T1000 (cell line): ENCODE measurements around the gene TOM1L2.
A peak's percentile ranks its signal among the peaks of the same experiment; 100 is the strongest.
"Not testable (repeated sequence)": the region's sequence is repeated elsewhere in the genome, so short reads cannot be mapped to it uniquely, and the experiment has no call there.

ENCODE experiments used
- DNase-seq: peaks from one replicate; lab custom pipeline; 2025; ENCODE audit warnings: mixed read lengths; lab: John Stamatoyannopoulos, UW

Gene TOM1L2

DNA sequence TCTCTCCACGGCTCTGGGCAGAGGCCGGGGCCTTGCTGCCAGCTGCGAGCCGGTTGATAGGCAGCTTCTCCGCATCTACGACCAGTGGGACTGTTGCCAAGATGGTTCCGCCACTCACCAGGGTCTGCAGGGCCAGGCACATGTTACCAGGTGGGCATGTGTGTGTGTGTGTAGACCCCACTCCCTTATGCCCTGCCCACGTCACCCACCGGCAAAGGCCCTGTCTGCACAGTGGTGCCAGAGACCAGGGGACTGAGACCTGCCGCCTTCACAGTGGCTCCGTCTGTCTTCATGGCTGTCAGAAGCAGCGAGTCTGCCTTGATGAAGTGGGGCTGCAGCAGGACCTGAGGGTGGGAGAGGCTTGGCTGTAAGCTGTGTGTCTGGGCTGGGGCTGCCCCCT is 153.1 kb downstream of the TOM1L2 start:
- no peak for DNase-seq

DNA sequence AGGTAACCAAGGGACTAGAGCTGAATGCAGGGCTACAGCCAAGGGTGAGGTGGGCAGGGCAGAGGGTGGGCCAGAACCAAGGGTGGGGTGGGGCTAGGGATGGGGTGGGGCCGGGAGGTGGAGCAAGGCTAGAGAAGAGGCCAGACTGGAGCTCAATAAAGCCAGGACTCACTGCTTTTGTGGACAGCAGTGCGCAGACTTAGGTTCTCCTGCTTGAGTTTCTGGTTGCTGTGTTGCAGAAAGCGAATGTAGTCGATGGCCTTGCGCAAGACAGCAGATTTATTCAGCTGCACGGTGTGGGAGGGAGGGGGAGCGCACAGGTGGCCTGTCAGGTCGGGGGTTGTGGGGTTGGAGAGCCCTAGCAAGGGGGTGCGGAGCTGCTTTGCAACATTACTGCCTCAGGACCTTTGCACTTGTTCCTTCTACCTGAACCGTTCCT is 154.1 kb downstream of the TOM1L2 start:
- DNase-seq = peak; percentile 22

- DNase-seq = no peak
Measured at GRCh38 chr17:17817552-17817947, 154.7 kb downstream of the TOM1L2 start.

- DNase-seq = no peak
Measured at GRCh38 chr17:17816831-17817551, 155.2 kb downstream of the TOM1L2 start.

DNA sequence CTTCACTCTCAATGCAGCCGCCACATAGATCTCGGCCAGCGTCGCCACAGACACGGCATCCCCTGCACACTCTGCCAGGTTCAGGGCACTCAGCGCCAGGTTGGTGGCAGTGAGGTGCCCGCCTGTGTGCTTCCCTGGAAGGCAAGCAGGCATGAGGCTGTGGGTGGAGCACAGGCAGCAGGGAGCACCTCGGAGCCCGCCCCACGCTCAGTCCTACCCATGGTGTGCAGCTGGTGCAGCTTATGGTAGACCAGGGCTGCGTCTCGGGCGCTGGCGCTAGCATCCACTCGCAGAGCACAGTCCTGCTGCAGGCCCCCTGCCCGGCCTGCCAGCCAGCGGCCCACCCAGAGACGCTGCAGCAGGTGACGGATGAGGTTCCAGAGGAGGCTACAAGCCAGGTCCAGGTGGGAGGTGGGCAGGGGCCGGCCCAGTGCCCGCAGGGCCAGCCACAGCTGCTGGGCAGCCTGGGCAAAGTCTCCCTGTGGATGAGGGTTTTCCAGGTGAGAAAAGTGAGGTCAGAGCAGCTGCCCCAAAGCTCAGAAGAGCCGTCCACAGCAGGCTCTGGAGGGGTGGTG is 155.9 kb downstream of the TOM1L2 start:
- no peak for DNase-seq

- no peak for DNase-seq
Measured at GRCh38 chr17:17815436-17816200, 156.6 kb downstream of the TOM1L2 start.

- DNase-seq = no peak
Measured at GRCh38 chr17:17815062-17815406, 157.2 kb downstream of the TOM1L2 start.

DNA sequence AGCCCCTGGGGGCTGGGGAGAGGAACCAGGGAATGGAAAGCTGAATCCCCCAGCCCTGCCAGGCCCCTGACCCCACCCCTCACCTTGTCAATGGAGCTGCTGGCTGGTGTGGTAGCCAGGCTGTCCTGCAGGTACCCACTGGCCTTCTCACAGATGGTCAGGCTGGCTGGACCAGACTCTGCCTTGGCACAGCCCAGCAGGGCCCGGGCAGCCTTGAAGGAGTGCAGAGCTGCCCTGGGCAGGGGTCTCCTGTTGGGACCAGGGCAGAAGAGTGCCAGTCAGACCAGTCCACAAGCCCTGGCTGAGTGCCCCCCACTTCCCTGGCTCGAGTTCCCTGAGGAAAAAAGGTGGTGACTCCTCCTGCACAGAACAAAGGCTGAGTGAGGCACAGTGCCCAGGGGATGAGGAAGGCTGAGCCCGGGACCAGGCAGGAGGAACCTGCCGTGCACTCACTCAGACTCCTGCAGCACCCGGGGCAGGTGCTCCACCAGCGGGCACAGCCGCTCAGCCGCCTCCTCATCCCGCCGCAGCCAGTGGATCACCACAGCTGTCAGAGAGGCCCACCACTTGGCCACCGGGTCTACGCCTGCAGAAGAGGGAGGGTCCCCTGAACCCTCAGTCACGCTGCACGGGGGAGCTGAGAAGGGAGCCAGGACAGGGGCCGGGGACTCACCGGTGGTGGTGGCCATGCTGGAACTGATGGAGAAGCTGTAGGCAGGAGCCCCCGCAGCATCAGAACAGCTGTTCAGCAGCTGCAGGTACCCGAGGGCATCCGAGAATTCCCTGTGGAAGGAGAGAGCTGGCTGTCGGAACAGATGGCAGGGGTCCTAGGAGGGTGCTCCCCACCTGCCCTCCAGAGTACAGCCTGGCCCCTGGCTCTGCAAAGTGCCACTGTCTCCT is 157.8 kb downstream of the TOM1L2 start:
- no peak for DNase-seq

GRCh38 chr17:17813725-17814095 is 158.5 kb downstream of the TOM1L2 start:
- DNase-seq = no peak

GRCh38 chr17:17813055-17813724 is 159.0 kb downstream of the TOM1L2 start:
- no peak for DNase-seq

GRCh38 chr17:17812211-17813054 is 159.8 kb downstream of the TOM1L2 start:
- DNase-seq = peak; percentile 58

- DNase-seq = no peak
Measured at GRCh38 chr17:17811381-17812210, 160.6 kb downstream of the TOM1L2 start.

- DNase-seq = no peak
Measured at GRCh38 chr17:17810895-17811248, 161.3 kb downstream of the TOM1L2 start.

GRCh38 chr17:17810084-17810894 is 161.9 kb downstream of the TOM1L2 start:
- no peak for DNase-seq

- no peak for DNase-seq
Measured at GRCh38 chr17:17809531-17810083, 162.6 kb downstream of the TOM1L2 start.

- DNase-seq = no peak
Measured at GRCh38 chr17:17808706-17809432, 163.3 kb downstream of the TOM1L2 start.

DNA sequence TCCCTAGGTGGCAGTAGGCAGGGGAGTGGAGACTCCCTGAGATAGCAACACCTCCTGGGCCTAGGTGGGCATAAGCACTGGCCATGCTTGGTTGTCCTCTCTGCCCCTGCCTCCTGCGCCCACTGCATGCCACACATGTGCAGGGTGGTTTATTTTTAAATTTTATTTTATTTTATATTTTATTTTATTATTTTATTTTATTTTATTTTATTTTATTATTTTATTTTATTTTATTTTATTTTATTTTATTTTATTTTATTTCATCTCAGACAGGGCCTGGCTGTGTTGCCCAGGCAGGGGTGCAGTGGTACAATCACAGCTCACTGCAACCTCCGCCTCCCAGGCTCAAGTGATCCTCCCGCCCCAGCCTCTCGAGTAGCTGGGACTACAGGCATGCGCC is 164.0 kb downstream of the TOM1L2 start:
- not testable (repeated sequence) for DNase-seq

- no peak for DNase-seq
Measured at GRCh38 chr17:17807440-17807839, 164.8 kb downstream of the TOM1L2 start.
